MM.1S (cell line): ENCODE measurements around the gene DPH7.

ENCODE experiments used
- EZH2 ChIP-seq: fragments of 300-600 bp; sonication (generic); optimal IDR thresholded peaks from 2 replicates; pipeline ENCODE3; 2017; ENCODE audit warnings: low read depth, mild to moderate bottlenecking, antibody characterized with exemption, low read length, mixed read lengths
- EZH2phosphoT487 ChIP-seq: fragments of 300-600 bp; sonication (generic); IDR thresholded peaks from 2 replicates; pipeline ENCODE4 v1.6.1; 2018; ENCODE audit warnings: antibody characterized with exemption, low read length
- TF ChIP-seq, protein P1 (sequence below): fragments of 300-600 bp; sonication (generic); IDR thresholded peaks from 2 replicates; pipeline ENCODE4 v1.5.1; 2016; ENCODE audit warnings: antibody characterized with exemption, low read length, mixed read lengths

DNA sequence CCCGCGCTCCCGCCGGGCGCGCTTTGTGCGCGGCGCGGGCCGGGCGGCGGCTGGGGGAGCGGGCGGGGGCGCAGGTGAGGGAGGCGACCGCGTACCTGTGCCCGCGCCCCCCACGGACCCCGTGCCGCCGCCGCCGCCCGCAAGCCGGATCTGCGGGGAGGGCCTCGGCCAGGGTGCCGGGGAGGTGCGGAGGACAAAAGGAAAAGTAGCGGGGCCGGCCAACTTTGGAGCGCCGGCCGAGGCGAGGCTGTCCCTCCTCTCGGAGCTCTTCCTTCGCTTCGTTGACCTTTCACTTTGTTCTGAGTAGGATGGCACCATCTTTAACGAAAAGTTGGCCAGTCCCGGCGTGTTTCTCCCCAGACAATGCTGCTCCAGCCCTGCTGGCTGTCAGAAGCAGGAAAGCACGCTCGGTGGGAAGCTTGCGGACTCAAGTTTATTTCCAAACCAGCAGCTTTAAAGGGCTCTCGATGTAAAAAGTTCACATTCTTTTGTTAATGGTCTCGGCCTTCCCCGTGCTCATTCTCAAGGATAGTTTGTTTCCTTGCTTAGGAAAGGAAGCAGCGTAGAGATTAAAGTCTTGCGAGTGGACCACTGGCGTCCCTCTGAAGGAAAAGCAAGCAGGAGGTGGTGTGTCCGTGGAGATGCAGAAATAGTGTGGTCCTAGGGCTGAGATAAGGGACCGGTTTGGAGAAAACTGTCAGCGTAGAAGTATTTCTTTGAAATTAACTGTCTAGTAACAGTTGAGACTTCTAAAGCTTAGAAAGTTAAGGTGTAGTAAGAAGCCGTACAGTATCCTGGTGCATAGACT lies 40.7 kb upstream of the DPH7 start:
- TF ChIP-seq, protein P1, sequence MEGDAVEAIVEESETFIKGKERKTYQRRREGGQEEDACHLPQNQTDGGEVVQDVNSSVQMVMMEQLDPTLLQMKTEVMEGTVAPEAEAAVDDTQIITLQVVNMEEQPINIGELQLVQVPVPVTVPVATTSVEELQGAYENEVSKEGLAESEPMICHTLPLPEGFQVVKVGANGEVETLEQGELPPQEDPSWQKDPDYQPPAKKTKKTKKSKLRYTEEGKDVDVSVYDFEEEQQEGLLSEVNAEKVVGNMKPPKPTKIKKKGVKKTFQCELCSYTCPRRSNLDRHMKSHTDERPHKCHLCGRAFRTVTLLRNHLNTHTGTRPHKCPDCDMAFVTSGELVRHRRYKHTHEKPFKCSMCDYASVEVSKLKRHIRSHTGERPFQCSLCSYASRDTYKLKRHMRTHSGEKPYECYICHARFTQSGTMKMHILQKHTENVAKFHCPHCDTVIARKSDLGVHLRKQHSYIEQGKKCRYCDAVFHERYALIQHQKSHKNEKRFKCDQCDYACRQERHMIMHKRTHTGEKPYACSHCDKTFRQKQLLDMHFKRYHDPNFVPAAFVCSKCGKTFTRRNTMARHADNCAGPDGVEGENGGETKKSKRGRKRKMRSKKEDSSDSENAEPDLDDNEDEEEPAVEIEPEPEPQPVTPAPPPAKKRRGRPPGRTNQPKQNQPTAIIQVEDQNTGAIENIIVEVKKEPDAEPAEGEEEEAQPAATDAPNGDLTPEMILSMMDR: no peak
- TF ChIP-seq EZH2: no peak
- no peak for TF ChIP-seq EZH2phosphoT487
